Measurements from ENCODE around the gene MAOA.

DNA sequence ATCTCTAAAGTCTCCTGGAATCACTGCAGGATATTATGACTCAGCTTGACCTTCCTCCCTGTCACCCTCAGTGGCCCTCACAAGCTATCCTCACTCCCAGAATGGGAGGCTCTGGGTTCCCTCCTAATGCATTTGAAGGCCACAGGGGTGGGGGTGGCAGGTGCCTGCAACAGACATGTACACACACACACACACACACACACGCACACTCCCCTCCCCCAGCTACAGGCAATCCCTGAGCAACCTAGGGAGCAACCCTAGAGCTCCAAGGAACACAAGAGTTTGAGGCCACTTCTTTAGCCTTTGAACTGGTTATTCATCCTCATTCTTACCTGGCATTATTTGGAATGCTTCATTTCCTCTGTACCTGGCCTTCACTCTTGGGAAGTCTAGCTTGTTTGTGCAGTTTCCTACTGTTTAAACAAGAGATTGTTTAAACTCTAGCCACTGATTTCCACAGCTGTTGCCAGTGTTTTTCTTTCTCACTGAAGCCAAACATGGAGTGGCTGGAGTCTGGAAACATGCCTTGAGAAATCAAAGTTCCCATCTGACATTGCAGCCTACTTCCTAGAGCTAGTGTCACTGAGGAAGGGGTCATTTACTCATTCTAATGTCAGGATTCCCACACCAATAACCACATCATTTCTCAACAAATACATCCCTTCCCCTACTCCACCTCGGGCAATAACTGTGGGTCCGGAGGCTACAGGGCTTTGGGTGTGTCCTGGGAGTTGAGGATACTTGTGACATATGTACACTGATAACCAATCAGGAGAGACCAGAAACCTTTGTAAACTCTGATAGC is 37.7 kb downstream of the MAOA start:
- TF ChIP-seq ZNF629 (tag by site-specific recombination; IDR thresholded peaks at IDR 0.05) (no peak), MZF1 (tag by site-specific recombination; IDR thresholded peaks at IDR 0.05; ENCODE audit: borderline replicate concordance) (no peak), ZNF473 (tag by site-specific recombination; IDR thresholded peaks at IDR 0.05) (no peak), ZNF184 (tag by site-specific recombination; IDR thresholded peaks at IDR 0.05) (no peak), YY1 (tag by site-specific recombination; IDR thresholded peaks at IDR 0.05) (no peak), ZBTB8A (tag by site-specific recombination; IDR thresholded peaks at IDR 0.05) (no peak), REST (tag by site-specific recombination; IDR thresholded peaks at IDR 0.05) (no peak)
- TF ChIP-seq, protein P1, sequence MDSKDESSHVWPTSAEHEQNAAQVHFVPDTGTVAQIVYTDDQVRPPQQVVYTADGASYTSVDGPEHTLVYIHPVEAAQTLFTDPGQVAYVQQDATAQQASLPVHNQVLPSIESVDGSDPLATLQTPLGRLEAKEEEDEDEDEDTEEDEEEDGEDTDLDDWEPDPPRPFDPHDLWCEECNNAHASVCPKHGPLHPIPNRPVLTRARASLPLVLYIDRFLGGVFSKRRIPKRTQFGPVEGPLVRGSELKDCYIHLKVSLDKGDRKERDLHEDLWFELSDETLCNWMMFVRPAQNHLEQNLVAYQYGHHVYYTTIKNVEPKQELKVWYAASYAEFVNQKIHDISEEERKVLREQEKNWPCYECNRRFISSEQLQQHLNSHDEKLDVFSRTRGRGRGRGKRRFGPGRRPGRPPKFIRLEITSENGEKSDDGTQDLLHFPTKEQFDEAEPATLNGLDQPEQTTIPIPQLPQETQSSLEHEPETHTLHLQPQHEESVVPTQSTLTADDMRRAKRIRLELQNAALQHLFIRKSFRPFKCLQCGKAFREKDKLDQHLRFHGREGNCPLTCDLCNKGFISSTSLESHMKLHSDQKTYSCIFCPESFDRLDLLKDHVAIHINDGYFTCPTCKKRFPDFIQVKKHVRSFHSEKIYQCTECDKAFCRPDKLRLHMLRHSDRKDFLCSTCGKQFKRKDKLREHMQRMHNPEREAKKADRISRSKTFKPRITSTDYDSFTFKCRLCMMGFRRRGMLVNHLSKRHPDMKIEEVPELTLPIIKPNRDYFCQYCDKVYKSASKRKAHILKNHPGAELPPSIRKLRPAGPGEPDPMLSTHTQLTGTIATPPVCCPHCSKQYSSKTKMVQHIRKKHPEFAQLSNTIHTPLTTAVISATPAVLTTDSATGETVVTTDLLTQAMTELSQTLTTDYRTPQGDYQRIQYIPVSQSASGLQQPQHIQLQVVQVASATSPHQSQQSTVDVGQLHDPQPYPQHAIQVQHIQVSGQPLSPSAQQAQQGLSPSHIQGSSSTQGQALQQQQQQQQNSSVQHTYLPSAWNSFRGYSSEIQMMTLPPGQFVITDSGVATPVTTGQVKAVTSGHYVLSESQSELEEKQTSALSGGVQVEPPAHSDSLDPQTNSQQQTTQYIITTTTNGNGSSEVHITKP (tag by site-specific recombination; IDR thresholded peaks at IDR 0.05) = no peak
- TF ChIP-seq, protein P2, sequence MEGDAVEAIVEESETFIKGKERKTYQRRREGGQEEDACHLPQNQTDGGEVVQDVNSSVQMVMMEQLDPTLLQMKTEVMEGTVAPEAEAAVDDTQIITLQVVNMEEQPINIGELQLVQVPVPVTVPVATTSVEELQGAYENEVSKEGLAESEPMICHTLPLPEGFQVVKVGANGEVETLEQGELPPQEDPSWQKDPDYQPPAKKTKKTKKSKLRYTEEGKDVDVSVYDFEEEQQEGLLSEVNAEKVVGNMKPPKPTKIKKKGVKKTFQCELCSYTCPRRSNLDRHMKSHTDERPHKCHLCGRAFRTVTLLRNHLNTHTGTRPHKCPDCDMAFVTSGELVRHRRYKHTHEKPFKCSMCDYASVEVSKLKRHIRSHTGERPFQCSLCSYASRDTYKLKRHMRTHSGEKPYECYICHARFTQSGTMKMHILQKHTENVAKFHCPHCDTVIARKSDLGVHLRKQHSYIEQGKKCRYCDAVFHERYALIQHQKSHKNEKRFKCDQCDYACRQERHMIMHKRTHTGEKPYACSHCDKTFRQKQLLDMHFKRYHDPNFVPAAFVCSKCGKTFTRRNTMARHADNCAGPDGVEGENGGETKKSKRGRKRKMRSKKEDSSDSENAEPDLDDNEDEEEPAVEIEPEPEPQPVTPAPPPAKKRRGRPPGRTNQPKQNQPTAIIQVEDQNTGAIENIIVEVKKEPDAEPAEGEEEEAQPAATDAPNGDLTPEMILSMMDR (tag by site-specific recombination; IDR thresholded peaks at IDR 0.05) = no peak
- TF ChIP-seq, protein P3, sequence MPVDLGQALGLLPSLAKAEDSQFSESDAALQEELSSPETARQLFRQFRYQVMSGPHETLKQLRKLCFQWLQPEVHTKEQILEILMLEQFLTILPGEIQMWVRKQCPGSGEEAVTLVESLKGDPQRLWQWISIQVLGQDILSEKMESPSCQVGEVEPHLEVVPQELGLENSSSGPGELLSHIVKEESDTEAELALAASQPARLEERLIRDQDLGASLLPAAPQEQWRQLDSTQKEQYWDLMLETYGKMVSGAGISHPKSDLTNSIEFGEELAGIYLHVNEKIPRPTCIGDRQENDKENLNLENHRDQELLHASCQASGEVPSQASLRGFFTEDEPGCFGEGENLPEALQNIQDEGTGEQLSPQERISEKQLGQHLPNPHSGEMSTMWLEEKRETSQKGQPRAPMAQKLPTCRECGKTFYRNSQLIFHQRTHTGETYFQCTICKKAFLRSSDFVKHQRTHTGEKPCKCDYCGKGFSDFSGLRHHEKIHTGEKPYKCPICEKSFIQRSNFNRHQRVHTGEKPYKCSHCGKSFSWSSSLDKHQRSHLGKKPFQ (tag by site-specific recombination; IDR thresholded peaks at IDR 0.05) = no peak
